Stimulated activated CD8-positive, alpha-beta memory T cell treated with anti-CD3 and anti-CD28 coated beads, Interleukin-15, amount 100 ng/mL, for 24 hours (primary cell): ENCODE results near the gene WDR17.

Source experiments
- DNase-seq: peaks from one replicate; pipeline ENCODE4 v3.0.0-alpha.2; 2020; ENCODE audit warnings: low read depth

WDR17 gene

GRCh38 chr4:176065435-176066291, at the start of gene WDR17:
WDR17 (plus strand) TSS chr4:176065841; CDS start chr4:176111581, 45,740 bp downstream.
- DNase-seq: peak; percentile 40

- no peak for DNase-seq
These were observed 49.0 kb upstream of the WDR17 start for GRCh38 chr4:176016601-176017000.

- no peak for DNase-seq
These were observed 45.1 kb upstream of the WDR17 start for GRCh38 chr4:176020481-176021085.

GRCh38 chr4:176030391-176030790, 35.2 kb upstream of the WDR17 start:
- no peak for DNase-seq

GRCh38 chr4:176031922-176032321, 33.7 kb upstream of the WDR17 start:
- no peak for DNase-seq

GRCh38 chr4:176032454-176032853, 33.2 kb upstream of the WDR17 start:
- DNase-seq: no peak

GRCh38 chr4:176034499-176034898, 31.1 kb upstream of the WDR17 start:
- DNase-seq: no peak

GRCh38 chr4:176034936-176035335, 30.7 kb upstream of the WDR17 start:
- no peak for DNase-seq

GRCh38 chr4:176036585-176037205, 28.9 kb upstream of the WDR17 start:
- DNase-seq: no peak

- no peak for DNase-seq
These were observed 26.9 kb upstream of the WDR17 start for GRCh38 chr4:176038789-176039188.

- DNase-seq: no peak
These were observed 23.4 kb upstream of the WDR17 start for GRCh38 chr4:176042195-176042594.

- DNase-seq: no peak
These were observed 21.6 kb upstream of the WDR17 start for GRCh38 chr4:176043838-176044588.

- no peak for DNase-seq
These were observed 21.1 kb upstream of the WDR17 start for GRCh38 chr4:176044589-176044951.

GRCh38 chr4:176048631-176049030, 17.0 kb upstream of the WDR17 start:
- no peak for DNase-seq

GRCh38 chr4:176052744-176053143, 12.9 kb upstream of the WDR17 start:
- DNase-seq: no peak

- no peak for DNase-seq
These were observed 11.9 kb upstream of the WDR17 start for GRCh38 chr4:176053785-176054184.

- no peak for DNase-seq
These were observed 10.7 kb upstream of the WDR17 start for GRCh38 chr4:176054942-176055341.

GRCh38 chr4:176063718-176064117, 1.9 kb upstream of the WDR17 start:
- DNase-seq: no peak

- no peak for DNase-seq
These were observed 1.1 kb upstream of the WDR17 start for GRCh38 chr4:176064539-176064938.

- no peak for DNase-seq
These were observed 1.1 kb downstream of the WDR17 start for GRCh38 chr4:176066757-176067156.

- DNase-seq: no peak
These were observed 11.9 kb downstream of the WDR17 start for GRCh38 chr4:176077561-176077960.

GRCh38 chr4:176084769-176085168, 19.1 kb downstream of the WDR17 start:
- DNase-seq: no peak
